Chondrocyte (in vitro differentiated cells): ENCODE measurements around the gene RGS9. TPM values are rescaled to one million over a fixed set of nuclear protein-coding genes. Genes with fewer than 3 reads are reported as not detected.

Source experiments
- DNase-seq: peaks from one replicate; pipeline ENCODE4 v3.0.0; 2021; ENCODE audit warnings: mixed read lengths, low spot score
- H3K27ac Mint-ChIP-seq: one replicate; pipeline ENCODE4 v1.8.0; 2021; ENCODE audit warnings: mild to moderate bottlenecking, moderate library complexity, mixed read lengths; ENCODE audit not compliant: unreplicated experiment
- H3K27me3 Mint-ChIP-seq: 2 replicates; pipeline ENCODE4 v1.8.0; 2021; ENCODE audit warnings: low read depth, mixed read lengths
- H3K36me3 Mint-ChIP-seq: 2 replicates; pipeline ENCODE4 v1.8.0; 2021; ENCODE audit warnings: low read depth, mixed read lengths
- H3K4me1 Mint-ChIP-seq: 2 replicates; pipeline ENCODE4 v1.8.0; 2021; ENCODE audit warnings: low read depth, mild to moderate bottlenecking, mixed read lengths
- H3K4me3 Mint-ChIP-seq: one replicate; pipeline ENCODE4 v1.8.0; 2021; ENCODE audit warnings: mild to moderate bottlenecking, moderate library complexity, mixed read lengths; ENCODE audit not compliant: unreplicated experiment
- H3K9me3 Mint-ChIP-seq: 2 replicates; pipeline ENCODE4 v1.8.0; 2021; ENCODE audit warnings: low read depth, mixed read lengths
- CTCF ChIP-seq: fragments of 200-600 bp; sonication (generic); IDR thresholded peaks from 2 replicates; pipeline ENCODE4 v1.5.0; 2021; ENCODE audit warnings: antibody characterized with exemption, mild to moderate bottlenecking, moderate library complexity
- total RNA-seq: library from RNA; stranded (reverse); gene quantifications from 3 replicates; pipeline ENCODE4 v1.2.1, GENCODE V29; 2021

The RGS9 gene
- total RNA-seq, 1 donor from 2014 or later = 14.9 TPM

GRCh38 chr17:65270499-65271253 is 133.5 kb downstream of the RGS9 start:
- H3K27me3 Mint-ChIP-seq = no peaks in the 10 kb centered on the region
- no peak for DNase-seq
- H3K4me3 Mint-ChIP-seq = no peak overlapping the region
- H3K9me3 Mint-ChIP-seq = peaks cover 21% of the 10 kb centered on the region
- peaks cover 5% of the 10 kb centered on the region for H3K36me3 Mint-ChIP-seq
- no peak overlapping the region for H3K27ac Mint-ChIP-seq
- H3K4me1 Mint-ChIP-seq = peaks cover 32% of the 10 kb centered on the region
- TF ChIP-seq CTCF = no peak

GRCh38 chr17:65271296-65271695 is 134.1 kb downstream of the RGS9 start:
- no peak overlapping the region for H3K27ac Mint-ChIP-seq
- H3K4me1 Mint-ChIP-seq = peaks cover 32% of the 10 kb centered on the region
- no peak for TF ChIP-seq CTCF
- H3K4me3 Mint-ChIP-seq = no peak overlapping the region
- H3K36me3 Mint-ChIP-seq = peaks cover 5% of the 10 kb centered on the region
- no peaks in the 10 kb centered on the region for H3K27me3 Mint-ChIP-seq
- DNase-seq = no peak
- peaks cover 19% of the 10 kb centered on the region for H3K9me3 Mint-ChIP-seq

Other genes starting within 250 kb of the RGS9 start
- gene LRRC37A3, start 217.9 kb upstream of the RGS9 start, total RNA-seq = 15.6 to 25.6 TPM (median 17.5 TPM) in 3 replicates
- gene GNA13, start 80.6 kb upstream of the RGS9 start, total RNA-seq = 44.5 to 63.9 TPM (median 61.9 TPM) in 3 replicates